KMS-11 (cell line): Measurements from ENCODE around the gene BCL2L12.
"Not testable (repeated sequence)": the region's sequence is repeated elsewhere in the genome, so short reads cannot be mapped to it uniquely, and the experiment has no call there.

ENCODE experiments used
- H2AFZ ChIP-seq: fragments of 200-600 bp; sonication (generic); 2 replicates; pipeline ENCODE4 v1.6.1; 2016; ENCODE audit warnings: antibody characterized with exemption, mixed run types, low read depth
- H3K27ac ChIP-seq: fragments of 200-600 bp; sonication (generic); 2 replicates; pipeline ENCODE4 v1.6.1; 2016; ENCODE audit warnings: mild to moderate bottlenecking, mixed run types
- H3K27me3 ChIP-seq: fragments of 200-600 bp; sonication (generic); 2 replicates; pipeline ENCODE4 v1.6.1; 2017; ENCODE audit warnings: mild to moderate bottlenecking, low read depth, mixed run types, moderate library complexity; ENCODE audit not compliant: insufficient read depth
- H3K36me3 ChIP-seq: fragments of 200-600 bp; sonication (generic); 2 replicates; pipeline ENCODE4 v1.6.1; 2017; ENCODE audit warnings: mild to moderate bottlenecking, mixed run types; ENCODE audit not compliant: insufficient read depth
- H3K4me1 ChIP-seq: fragments of 200-600 bp; sonication (generic); 2 replicates; pipeline ENCODE4 v1.6.1; 2016; ENCODE audit warnings: mild to moderate bottlenecking, low read depth, mixed run types; ENCODE audit not compliant: poor library complexity, severe bottlenecking
- H3K4me2 ChIP-seq: fragments of 200-600 bp; sonication (generic); 2 replicates; pipeline ENCODE4 v1.7.0; 2016; ENCODE audit warnings: mild to moderate bottlenecking, mixed run types
- H3K4me3 ChIP-seq: fragments of 200-600 bp; sonication (generic); IDR thresholded peaks from 2 replicates; pipeline ENCODE4 v1.6.1; 2017; ENCODE audit warnings: low read depth, low read length, mixed read lengths; ENCODE audit not compliant: insufficient read depth
- H3K79me2 ChIP-seq: fragments of 200-600 bp; sonication (generic); 2 replicates; pipeline ENCODE4 v1.6.1; 2016; ENCODE audit warnings: low read depth, mixed run types; ENCODE audit not compliant: insufficient read depth
- H3K9ac ChIP-seq: fragments of 200-600 bp; sonication (generic); 2 replicates; pipeline ENCODE4 v1.6.1; 2016; ENCODE audit warnings: mild to moderate bottlenecking, mixed run types
- H4K20me1 ChIP-seq: fragments of 200-600 bp; sonication (generic); 2 replicates; pipeline ENCODE4 v1.6.1; 2016; ENCODE audit warnings: mild to moderate bottlenecking, mixed run types; ENCODE audit not compliant: insufficient read depth
- CTCF ChIP-seq: fragments of 200-600 bp; sonication (generic); conservative IDR thresholded peaks from 2 replicates; pipeline ENCODE4 v1.6.1; 2017; ENCODE audit warnings: low read depth, mild to moderate bottlenecking, antibody characterized with exemption, low read length, moderate library complexity, mixed read lengths

The BCL2L12 gene

DNA sequence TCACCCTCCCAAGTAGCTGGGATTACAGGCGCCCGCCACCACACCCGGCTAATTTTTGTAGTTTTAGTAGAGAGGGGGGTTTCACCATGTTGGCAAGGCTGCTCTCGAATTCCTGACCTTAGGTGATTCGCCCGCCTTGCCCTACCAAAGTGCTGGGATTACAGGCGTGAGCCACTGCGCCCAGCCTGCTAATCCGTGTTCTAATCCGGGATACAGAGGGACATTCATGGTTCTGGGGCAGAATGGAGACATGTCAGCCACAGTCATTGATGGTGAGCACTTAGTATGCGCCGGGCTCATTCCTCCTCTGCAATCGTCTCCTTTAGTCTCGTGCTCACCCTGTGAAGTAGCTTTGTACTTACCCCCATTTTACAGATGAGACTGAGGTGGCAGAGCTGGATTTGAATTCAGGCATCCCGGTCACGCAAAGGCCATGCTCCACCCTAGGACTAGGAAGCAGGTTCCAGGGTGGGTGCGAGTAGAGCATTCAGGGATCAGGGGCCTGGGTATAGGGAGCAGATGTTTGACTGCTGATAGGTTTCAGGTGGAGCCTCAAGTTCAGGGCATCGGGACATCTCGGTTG is 34.0 kb upstream of the BCL2L12 start:
- no peak for TF ChIP-seq CTCF
- Histone ChIP-seq H3K4me3 (no peak overlapping the region), H4K20me1 (no peaks in the 10 kb centered on the region), H3K4me2 (no peak overlapping the region), H2AFZ (no peak overlapping the region), H3K27ac (no peak overlapping the region), H3K27me3 (no peaks in the 10 kb centered on the region), H3K4me1 (no peaks in the 10 kb centered on the region), H3K36me3 (no peaks in the 10 kb centered on the region), H3K79me2 (no peaks in the 10 kb centered on the region), H3K9ac (no peak overlapping the region)

DNA sequence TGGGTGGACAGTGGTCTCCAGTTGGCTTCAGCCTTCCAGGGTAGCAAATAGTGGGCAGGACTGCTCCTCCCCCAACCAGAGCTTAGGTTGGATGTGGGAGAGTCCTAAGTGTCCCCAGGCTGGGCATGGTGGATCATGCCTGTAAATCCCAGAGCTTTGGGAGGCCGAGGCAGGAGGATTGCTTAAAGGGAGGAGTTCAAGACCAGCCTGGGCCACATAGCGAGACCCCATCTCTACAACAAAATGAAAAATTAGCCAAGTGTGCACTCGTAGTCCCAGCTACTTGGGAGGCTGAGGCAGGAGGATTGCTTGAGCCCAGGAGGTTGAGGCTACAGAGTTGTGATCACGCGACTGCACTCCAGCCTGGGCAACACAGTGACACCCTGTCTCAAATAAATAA is 33.2 kb upstream of the BCL2L12 start:
- H3K4me1 ChIP-seq: no peaks in the 10 kb centered on the region
- H3K36me3 ChIP-seq: no peaks in the 10 kb centered on the region
- no peaks in the 10 kb centered on the region for H4K20me1 ChIP-seq
- no peak overlapping the region for H3K27ac ChIP-seq
- no peak overlapping the region for H3K4me3 ChIP-seq
- H3K9ac ChIP-seq: no peak overlapping the region
- no peak overlapping the region for H3K4me2 ChIP-seq
- H3K79me2 ChIP-seq: no peaks in the 10 kb centered on the region
- TF ChIP-seq CTCF: no peak
- no peak overlapping the region for H2AFZ ChIP-seq
- no peaks in the 10 kb centered on the region for H3K27me3 ChIP-seq

DNA sequence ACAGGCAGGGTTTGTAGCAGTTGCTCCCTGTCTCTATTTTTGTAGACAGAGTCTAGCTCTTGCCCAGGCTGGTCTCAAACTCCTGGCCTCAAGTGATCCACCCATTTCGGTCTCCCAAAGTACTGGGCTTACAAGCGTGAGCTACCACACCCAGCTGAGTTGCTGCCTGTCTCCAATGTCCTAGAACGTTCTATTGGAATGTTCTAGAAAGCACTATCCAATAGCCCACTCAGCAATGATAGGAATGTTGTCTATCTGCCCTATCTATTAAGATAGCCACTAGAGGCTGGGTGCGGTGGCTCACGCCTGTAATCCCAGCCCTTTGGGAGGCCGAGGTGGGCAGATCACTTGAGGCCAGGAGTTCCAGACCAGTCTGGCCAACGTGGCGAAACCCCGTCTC is 32.5 kb upstream of the BCL2L12 start:
- not testable (repeated sequence) for H3K27ac ChIP-seq, H3K36me3 ChIP-seq, H4K20me1 ChIP-seq, H3K4me2 ChIP-seq, H3K9ac ChIP-seq, H2AFZ ChIP-seq, H3K4me3 ChIP-seq, H3K27me3 ChIP-seq, H3K79me2 ChIP-seq, H3K4me1 ChIP-seq

GRCh38 chr19:49635530-49636232 is 30.1 kb upstream of the BCL2L12 start:
- H3K27ac ChIP-seq: no peak overlapping the region
- H3K4me2 ChIP-seq: no peak overlapping the region
- no peak overlapping the region for H2AFZ ChIP-seq
- peaks cover 14% of the 10 kb centered on the region; the same call in 1 of the 2 replicates for H3K27me3 ChIP-seq
- H3K4me1 ChIP-seq: peaks cover 14% of the 10 kb centered on the region
- H3K79me2 ChIP-seq: no peaks in the 10 kb centered on the region
- no peaks in the 10 kb centered on the region for H3K36me3 ChIP-seq
- no peak for TF ChIP-seq CTCF
- no peak overlapping the region for H3K4me3 ChIP-seq
- H4K20me1 ChIP-seq: no peaks in the 10 kb centered on the region
- no peak overlapping the region for H3K9ac ChIP-seq
